Spleen (tissue), 7 donors: Measurements from ENCODE around the gene PER1.

ENCODE experiments used
- POLR2AphosphoS5 ChIP-seq, 3 donors: sonication (generic); formaldehyde crosslinking; IDR thresholded peaks; one replicate each; pipeline ENCODE4 v1.5.1; 2017; ENCODE audit warnings: antibody characterized with exemption in 3 of 3
- TF ChIP-seq, protein P1 (sequence below), 11 experiments: fragments of 200-600 bp in 7 of 11; fragments of 450-650 bp in 4 of 11; sonication (generic) in 4 of 11; IDR thresholded peaks in 8 of 11; conservative IDR thresholded peaks in 3 of 11; 1 replicate in 7 of 11; 2 replicates in 4 of 11; pipeline versions ENCODE4 v1.4.0 to v1.8.0; 2016 to 2021; ENCODE audit warnings: antibody characterized with exemption in 11 of 11, inconsistent platforms in 4 of 11, mild to moderate bottlenecking in 1 of 11
- donor health status: DM: no; HTN: no; CAD: no; lungs with moderate emphysema.
- donor health status: DM: no; HTN: no; CAD: no.
- donor health status: DM: no; HTN: no; CAD: no.

DNA sequence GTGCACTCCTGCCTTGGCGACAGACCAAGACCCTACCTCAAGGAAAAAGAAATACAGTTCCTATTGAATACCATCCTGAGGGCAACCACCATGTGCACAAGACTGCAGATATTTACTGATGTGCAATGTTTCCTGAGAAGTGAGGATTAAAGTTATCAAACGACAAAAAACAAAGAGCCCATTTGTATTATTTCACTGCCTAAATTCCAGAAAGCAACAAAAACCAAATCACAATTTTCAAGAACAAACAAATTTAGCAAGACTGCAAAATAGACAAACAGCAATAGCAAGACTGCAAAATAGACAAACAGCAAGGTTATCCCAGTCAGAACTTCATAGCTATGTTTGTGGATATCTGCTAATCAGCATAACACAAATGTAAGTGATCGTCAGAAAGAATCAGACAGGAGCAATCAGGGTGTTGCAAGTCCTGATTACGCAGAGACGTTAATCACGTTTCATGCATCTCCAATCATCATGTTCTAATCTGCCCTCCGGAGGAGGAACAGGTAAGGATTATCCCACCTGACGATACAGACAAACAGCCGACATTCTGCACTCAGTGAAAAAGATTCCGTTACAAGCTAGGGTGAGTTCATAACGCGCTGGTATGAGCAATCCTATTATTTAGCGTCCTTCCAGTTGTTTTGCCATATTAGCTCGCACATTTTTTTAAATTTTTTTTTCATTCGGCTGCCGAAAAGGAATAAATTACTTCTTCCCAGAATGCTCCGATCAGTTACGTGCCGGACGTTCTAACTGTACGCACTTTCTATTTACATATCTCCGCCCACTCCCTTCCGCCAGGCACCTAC, 21.1 kb upstream of the PER1 start:
- TF ChIP-seq POLR2AphosphoS5 (IDR thresholded peaks at IDR 0.05) = peak; percentile 44 to 100 (median 56)
- TF ChIP-seq, protein P1, sequence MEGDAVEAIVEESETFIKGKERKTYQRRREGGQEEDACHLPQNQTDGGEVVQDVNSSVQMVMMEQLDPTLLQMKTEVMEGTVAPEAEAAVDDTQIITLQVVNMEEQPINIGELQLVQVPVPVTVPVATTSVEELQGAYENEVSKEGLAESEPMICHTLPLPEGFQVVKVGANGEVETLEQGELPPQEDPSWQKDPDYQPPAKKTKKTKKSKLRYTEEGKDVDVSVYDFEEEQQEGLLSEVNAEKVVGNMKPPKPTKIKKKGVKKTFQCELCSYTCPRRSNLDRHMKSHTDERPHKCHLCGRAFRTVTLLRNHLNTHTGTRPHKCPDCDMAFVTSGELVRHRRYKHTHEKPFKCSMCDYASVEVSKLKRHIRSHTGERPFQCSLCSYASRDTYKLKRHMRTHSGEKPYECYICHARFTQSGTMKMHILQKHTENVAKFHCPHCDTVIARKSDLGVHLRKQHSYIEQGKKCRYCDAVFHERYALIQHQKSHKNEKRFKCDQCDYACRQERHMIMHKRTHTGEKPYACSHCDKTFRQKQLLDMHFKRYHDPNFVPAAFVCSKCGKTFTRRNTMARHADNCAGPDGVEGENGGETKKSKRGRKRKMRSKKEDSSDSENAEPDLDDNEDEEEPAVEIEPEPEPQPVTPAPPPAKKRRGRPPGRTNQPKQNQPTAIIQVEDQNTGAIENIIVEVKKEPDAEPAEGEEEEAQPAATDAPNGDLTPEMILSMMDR (IDR thresholded peaks at IDR 0.05 in 8 of 11, conservative IDR thresholded peaks at IDR 0.05 in 3 of 11) = peak in 1 of 11 experiments; percentile 6
